GM20431 (cell line): ENCODE measurements around the gene C1orf50.
"Not testable (repeated sequence)": the region's sequence is repeated elsewhere in the genome, so short reads cannot be mapped to it uniquely, and the experiment has no call there.

ENCODE experiments used
- in situ Hi-C: fragments of 300-500 bp; cut with MseI, MboI; formaldehyde crosslinking; loops from one replicate; pipeline ENCODE4 v1.15.0; 2020; ENCODE audit warnings: low sequenced_read_pairs; ENCODE audit not compliant: unreplicated experiment

Gene C1orf50

GRCh38 chr1:42737986-42738677, 28.9 kb upstream of the C1orf50 start:
- in situ Hi-C loops = loop anchor here (25.0 kb wide), 1 partner anchor 376 kb away; no protein-coding TSS in a partner anchor

GRCh38 chr1:42738678-42739226, 28.3 kb upstream of the C1orf50 start:
- in situ Hi-C loops = loop anchor here (25.0 kb wide), 1 partner anchor 376 kb away; no protein-coding TSS in a partner anchor

GRCh38 chr1:42739753-42740700, 27.0 kb upstream of the C1orf50 start, which contains the start of gene CLDN19:
CLDN19 (minus strand) TSS chr1:42740236; CDS start chr1:42740063, 173 bp downstream.
- in situ Hi-C loops = loop anchor here (10.0 to 25.0 kb wide), 2 partner anchors 155 to 378 kb away; no protein-coding TSS in a partner anchor

GRCh38 chr1:42740851-42741580, 26.0 kb upstream of the C1orf50 start:
- in situ Hi-C loops = loop anchor here (10.0 to 25.0 kb wide), 2 partner anchors 156 to 379 kb away; no protein-coding TSS in a partner anchor

GRCh38 chr1:42741706-42742105, 25.3 kb upstream of the C1orf50 start:
- in situ Hi-C loops = loop anchor here (10.0 to 25.0 kb wide), 2 partner anchors 157 to 379 kb away; no protein-coding TSS in a partner anchor

GRCh38 chr1:42742141-42742540, 24.9 kb upstream of the C1orf50 start:
- in situ Hi-C loops = loop anchor here (10.0 to 25.0 kb wide), 2 partner anchors 157 to 380 kb away; no protein-coding TSS in a partner anchor

GRCh38 chr1:42742617-42743316, 24.3 kb upstream of the C1orf50 start:
- in situ Hi-C loops = loop anchor here (10.0 to 25.0 kb wide), 2 partner anchors 158 to 380 kb away; no protein-coding TSS in a partner anchor

GRCh38 chr1:42743317-42744147, 23.5 kb upstream of the C1orf50 start:
- in situ Hi-C loops = loop anchor here (10.0 to 25.0 kb wide), 2 partner anchors 159 to 381 kb away; no protein-coding TSS in a partner anchor

- in situ Hi-C loops = loop anchor here (10.0 to 25.0 kb wide), 2 partner anchors 159 to 382 kb away; no protein-coding TSS in a partner anchor
Observed at GRCh38 chr1:42744148-42744413, 23.0 kb upstream of the C1orf50 start.

- in situ Hi-C loops = loop anchor here (10.0 to 25.0 kb wide), 2 partner anchors 161 to 384 kb away; no protein-coding TSS in a partner anchor
Observed at GRCh38 chr1:42745851-42746250, 21.2 kb upstream of the C1orf50 start.

GRCh38 chr1:42746436-42747105, 20.5 kb upstream of the C1orf50 start:
- in situ Hi-C loops = loop anchor here (10.0 to 25.0 kb wide), 2 partner anchors 162 to 384 kb away; no protein-coding TSS in a partner anchor

GRCh38 chr1:42747125-42747524, 19.9 kb upstream of the C1orf50 start:
- in situ Hi-C loops = loop anchor here (10.0 to 25.0 kb wide), 2 partner anchors 162 to 385 kb away; no protein-coding TSS in a partner anchor

- in situ Hi-C loops = loop anchor here (10.0 to 25.0 kb wide), 2 partner anchors 163 to 386 kb away; no protein-coding TSS in a partner anchor
Observed at GRCh38 chr1:42748021-42748420, 19.0 kb upstream of the C1orf50 start.

GRCh38 chr1:42748461-42749410, 18.3 kb upstream of the C1orf50 start:
- in situ Hi-C loops = loop anchor here (10.0 to 25.0 kb wide), 2 partner anchors 164 to 386 kb away; no protein-coding TSS in a partner anchor

- in situ Hi-C loops = no loop called here
Observed at GRCh38 chr1:42750041-42750440, 17.0 kb upstream of the C1orf50 start.

GRCh38 chr1:42751511-42752070, 15.5 kb upstream of the C1orf50 start:
- in situ Hi-C loops = not testable (repeated sequence)
